Vagina (tissue), 2 donors: ENCODE results near the gene DGKD.

Experiments used
- POLR2A ChIP-seq, 2 donors: fragments of 450-650 bp; IDR thresholded peaks; one replicate each; pipeline ENCODE4 v1.6.1; 2017; ENCODE audit warnings: antibody characterized with exemption in 2 of 2, mild to moderate bottlenecking in 2 of 2, moderate library complexity in 2 of 2
- POLR2AphosphoS5 ChIP-seq, 2 donors: sonication (generic); formaldehyde crosslinking; IDR thresholded peaks; one replicate each; pipeline ENCODE4 v1.9.0; 2017; ENCODE audit warnings: antibody characterized with exemption in 2 of 2, mild to moderate bottlenecking in 2 of 2, low read depth in 1 of 2; ENCODE audit not compliant: insufficient read depth in 1 of 2
- TF ChIP-seq, protein P1 (sequence below), 3 experiments: fragments of 450-650 bp in 2 of 3; fragments of 200-600 bp in 1 of 3; sonication (generic) in 1 of 3; IDR thresholded peaks; one replicate each; pipeline ENCODE4 v1.5.1; 2017 to 2019; ENCODE audit warnings: antibody characterized with exemption in 3 of 3, mild to moderate bottlenecking in 2 of 3, moderate library complexity in 2 of 3

GRCh38 chr2:233433794-233434193 lies 79.5 kb downstream of the DGKD start:
- TF ChIP-seq, protein P1, sequence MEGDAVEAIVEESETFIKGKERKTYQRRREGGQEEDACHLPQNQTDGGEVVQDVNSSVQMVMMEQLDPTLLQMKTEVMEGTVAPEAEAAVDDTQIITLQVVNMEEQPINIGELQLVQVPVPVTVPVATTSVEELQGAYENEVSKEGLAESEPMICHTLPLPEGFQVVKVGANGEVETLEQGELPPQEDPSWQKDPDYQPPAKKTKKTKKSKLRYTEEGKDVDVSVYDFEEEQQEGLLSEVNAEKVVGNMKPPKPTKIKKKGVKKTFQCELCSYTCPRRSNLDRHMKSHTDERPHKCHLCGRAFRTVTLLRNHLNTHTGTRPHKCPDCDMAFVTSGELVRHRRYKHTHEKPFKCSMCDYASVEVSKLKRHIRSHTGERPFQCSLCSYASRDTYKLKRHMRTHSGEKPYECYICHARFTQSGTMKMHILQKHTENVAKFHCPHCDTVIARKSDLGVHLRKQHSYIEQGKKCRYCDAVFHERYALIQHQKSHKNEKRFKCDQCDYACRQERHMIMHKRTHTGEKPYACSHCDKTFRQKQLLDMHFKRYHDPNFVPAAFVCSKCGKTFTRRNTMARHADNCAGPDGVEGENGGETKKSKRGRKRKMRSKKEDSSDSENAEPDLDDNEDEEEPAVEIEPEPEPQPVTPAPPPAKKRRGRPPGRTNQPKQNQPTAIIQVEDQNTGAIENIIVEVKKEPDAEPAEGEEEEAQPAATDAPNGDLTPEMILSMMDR (IDR thresholded peaks at IDR 0.05): no peak
- TF ChIP-seq POLR2AphosphoS5 (IDR thresholded peaks at IDR 0.05; ENCODE audit: insufficient read depth in 1 of 2, low read depth in 1 of 2) (no peak), POLR2A (IDR thresholded peaks at IDR 0.05) (no peak)
